Erythroblast (primary cell): ENCODE measurements around the gene NIPSNAP2.

Source experiments
- GATA1 ChIP-seq: IDR thresholded peaks from 2 replicates; pipeline ENCODE4 v1.6.1; 2011; ENCODE audit warnings: low read depth, mild to moderate bottlenecking, control low read depth, low read length, moderate library complexity
- POLR2A ChIP-seq: IDR thresholded peaks from 2 replicates; pipeline ENCODE4 v1.6.1; 2011; ENCODE audit warnings: mild to moderate bottlenecking, low read length

GRCh38 chr7:55953707-55954475, 10.5 kb upstream of the NIPSNAP2 start:
- TF ChIP-seq POLR2A (no peak), GATA1 (no peak)
